NCI-H1930 (cell line): ENCODE measurements around the gene CDKL2.
"Not testable (repeated sequence)": the region's sequence is repeated elsewhere in the genome, so short reads cannot be mapped to it uniquely, and the experiment has no call there.

Source experiments
- DNase-seq, 2 experiments: peaks; one replicate each; lab custom pipeline; 2025; lab: John Stamatoyannopoulos, UW

CDKL2 gene

GRCh38 chr4:75552452-75552851 lies 77.9 kb downstream of the CDKL2 start:
- DNase-seq: no peak

GRCh38 chr4:75549019-75549418 lies 81.3 kb downstream of the CDKL2 start:
- no peak for DNase-seq

DNA sequence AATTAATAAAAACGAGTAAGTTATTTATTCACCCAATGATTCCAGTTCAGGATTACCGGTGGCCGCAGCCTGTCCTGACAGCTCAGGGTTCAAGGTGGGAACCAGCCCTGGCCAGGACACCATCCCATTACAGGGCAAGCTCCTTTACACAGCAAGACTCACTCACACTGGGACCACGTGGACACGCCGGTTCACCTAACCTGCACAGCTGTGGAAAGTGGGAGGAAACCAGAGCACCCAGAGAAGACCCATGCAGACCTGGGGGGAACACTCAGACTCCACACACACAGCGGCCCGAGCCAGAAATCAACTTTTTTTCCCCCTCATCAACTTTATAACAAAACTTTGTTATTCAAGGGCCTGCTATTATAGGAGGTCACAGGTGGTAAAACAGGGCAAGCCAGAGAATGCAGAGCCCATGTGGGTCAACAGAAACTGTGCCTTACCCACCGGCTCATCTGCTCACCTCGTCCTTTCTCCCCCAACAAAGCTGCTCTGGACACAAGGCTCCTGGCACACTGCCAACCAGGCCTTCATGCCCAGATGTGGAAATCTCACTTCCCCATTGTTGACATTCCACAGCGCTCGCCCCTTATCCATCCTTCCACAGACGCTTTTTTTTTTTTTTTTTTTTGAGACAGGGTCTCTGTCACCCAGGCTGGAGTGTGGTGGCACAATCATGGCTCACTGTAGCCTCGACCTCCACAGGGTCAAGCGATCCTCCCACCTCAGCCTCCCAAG lies 82.5 kb downstream of the CDKL2 start:
- DNase-seq: no peak

DNA sequence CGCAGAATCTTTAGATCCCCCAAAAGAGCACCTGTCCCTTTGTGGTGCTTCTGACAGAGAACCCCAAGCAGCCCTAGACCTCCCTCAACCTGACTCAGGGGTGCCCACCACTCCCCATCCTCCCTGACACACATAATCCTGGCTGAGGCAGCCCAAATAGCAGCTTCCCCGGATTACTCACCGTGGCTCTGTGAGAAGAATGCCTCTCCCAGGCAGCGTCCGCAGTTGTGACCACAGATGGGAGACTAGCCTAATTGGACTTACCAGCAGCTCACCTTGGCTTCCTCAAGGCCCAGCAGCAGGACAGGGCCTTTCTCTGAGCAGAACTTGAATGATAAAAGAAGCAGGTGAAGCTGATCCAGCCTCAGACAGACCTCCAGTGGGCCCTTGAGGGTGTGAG lies 84.8 kb downstream of the CDKL2 start:
- no peak for DNase-seq

GRCh38 chr4:75544870-75545269 lies 85.5 kb downstream of the CDKL2 start:
- DNase-seq: no peak

GRCh38 chr4:75544220-75544619 lies 86.1 kb downstream of the CDKL2 start:
- DNase-seq: not testable (repeated sequence)

- no peak for DNase-seq
These were observed 87.5 kb downstream of the CDKL2 start for GRCh38 chr4:75542824-75543223.

DNA sequence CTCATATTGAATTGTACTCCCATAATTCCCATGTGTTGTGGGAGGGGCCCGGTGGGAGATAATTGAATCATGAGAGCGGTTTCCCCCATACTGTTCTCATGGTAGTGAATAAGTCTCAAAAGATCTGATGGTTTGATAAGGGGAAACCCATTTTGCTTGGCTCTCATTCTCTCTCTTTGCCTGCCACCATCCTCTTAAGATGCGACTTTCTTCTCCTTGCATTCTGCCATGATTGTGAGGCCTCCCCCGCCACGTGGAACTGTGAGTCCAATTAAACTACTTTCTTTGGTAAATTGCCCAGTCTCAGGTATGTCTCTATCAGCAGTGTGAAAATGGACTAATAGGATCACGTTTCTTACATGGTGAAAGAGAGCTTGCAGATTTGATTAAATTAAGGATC lies 93.0 kb downstream of the CDKL2 start:
- DNase-seq: not testable (repeated sequence)

- DNase-seq: not testable (repeated sequence)
These were observed 96.4 kb downstream of the CDKL2 start for GRCh38 chr4:75533926-75534325.

DNA sequence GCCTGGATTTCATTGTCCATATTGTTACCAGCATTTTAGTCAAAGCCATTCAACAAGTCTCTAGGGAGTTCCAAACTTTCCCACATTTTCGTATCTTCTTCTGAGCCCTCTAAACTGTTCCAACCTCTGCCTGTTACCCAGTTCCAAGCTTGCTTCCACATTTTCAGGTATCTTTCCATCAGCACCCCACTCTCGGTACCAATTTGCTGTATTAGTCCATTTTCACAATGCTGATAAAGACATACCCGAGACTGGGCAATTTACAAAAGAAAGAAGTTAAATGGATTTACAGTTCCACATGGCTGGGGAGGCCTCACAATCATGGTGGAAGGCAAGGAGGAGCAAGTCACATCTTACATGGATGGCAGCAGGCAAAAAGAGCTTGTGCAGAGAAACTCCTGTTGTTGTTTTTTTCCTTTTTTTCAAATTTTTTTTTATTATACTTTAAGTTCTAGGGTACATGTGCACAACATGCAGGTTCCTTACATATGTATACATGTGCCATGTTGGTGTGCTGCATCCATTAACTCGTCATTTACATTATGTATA lies 96.9 kb downstream of the CDKL2 start:
- not testable (repeated sequence) for DNase-seq

DNA sequence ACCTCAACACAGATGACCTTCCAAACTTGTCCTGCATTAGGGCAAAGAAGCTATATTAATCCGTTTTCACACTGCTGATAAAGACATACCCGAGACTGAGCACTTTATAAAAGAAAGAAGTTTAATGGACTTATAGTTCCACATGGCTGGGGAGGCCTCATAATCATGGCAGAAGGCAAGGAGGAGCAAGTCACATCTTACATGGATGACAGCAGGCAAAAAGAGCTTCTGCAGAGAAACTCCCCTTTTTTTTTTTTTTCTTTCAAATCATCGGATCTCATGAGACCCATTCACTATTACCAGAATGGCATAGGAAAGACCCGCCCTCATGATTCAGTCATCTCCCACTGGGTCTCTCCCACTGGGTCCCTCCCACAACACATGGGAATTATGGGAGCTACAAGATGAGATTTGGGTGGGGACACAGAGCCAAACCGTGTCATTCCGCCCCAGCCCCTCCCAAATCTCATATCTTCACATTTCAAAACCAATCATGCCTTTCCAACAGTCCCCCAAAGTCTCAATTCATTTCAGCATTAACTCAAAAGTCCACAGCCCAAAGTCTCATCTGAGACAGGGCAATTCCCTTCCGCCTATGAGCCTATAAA lies 98.7 kb downstream of the CDKL2 start:
- DNase-seq: not testable (repeated sequence)

DNA sequence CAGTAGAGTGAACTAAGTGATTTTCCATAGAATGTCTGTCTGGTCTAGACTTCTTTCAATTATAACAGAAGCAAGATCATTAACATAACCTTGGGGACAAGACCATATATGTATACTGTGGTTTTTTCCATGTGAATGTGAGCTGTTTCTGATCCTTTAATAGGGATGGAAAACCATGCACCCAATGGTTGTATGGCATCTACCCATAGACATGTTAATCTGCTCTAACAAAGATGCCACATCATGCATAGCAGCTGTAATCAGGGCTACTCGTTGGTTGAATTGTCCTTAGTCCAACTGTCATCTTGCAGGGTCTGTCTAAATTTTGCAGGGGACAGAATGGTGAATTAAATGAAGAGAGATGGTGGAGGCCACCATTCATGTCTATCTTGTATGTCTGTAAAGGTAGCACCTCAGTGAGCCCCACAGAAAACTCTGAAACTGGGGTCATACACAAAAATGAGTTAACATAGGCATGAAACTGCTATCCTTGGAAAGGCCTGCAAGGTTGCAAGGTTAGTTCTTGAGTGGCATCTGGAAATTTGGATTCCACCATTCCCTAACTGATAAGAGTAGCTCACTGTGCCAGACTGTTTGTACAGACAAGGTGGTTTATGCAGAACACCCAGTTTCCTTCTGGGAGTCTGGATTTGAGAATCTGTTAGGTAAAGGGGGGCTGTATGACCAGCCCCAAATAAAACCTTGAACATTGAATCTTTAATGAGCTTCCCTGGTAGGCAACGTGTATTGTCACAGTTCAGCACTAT lies 99.6 kb downstream of the CDKL2 start:
- no peak for DNase-seq
